Kidney epithelial cell (primary cell): ENCODE measurements around the gene RHOXF1. TPM values are rescaled to one million over a fixed set of nuclear protein-coding genes. Genes with fewer than 3 reads are reported as not detected.
"Not testable (repeated sequence)": the region's sequence is repeated elsewhere in the genome, so short reads cannot be mapped to it uniquely, and the experiment has no call there.

Source experiments
- DNase-seq: peaks from one replicate; pipeline ENCODE4 v3.0.0-alpha.2; 2010; ENCODE audit warnings: low read depth
- H3K27me3 ChIP-seq: 2 replicates; pipeline ENCODE4 v1.6.0; 2011; ENCODE audit warnings: low read length; ENCODE audit not compliant: control insufficient read depth, insufficient read depth
- H3K36me3 ChIP-seq: 2 replicates; pipeline ENCODE4 v1.5.1; 2011; ENCODE audit warnings: low read length; ENCODE audit not compliant: control insufficient read depth, insufficient read depth
- H3K4me3 ChIP-seq: 2 replicates; pipeline ENCODE4 v1.5.1; 2011; ENCODE audit warnings: low read depth, mild to moderate bottlenecking, control low read depth, low read length
- CTCF ChIP-seq: IDR thresholded peaks from 2 replicates; pipeline ENCODE4 v1.5.1; 2011; ENCODE audit warnings: mild to moderate bottlenecking, moderate library complexity, low read length, control low read depth, inconsistent platforms; ENCODE audit not compliant: insufficient read depth, poor library complexity, severe bottlenecking
- total RNA-seq: library from RNA; depleted of rRNA; stranded (reverse); fragments of >200 nt; gene quantifications from 2 replicates; pipeline ENCODE4 v1.2.3, GENCODE V29; 2015

Gene RHOXF1
- total RNA-seq, 1 donor from 2014 or later: not detected

GRCh38 chrX:120087289-120088017 is 28.3 kb downstream of the RHOXF1 start:
- TF ChIP-seq CTCF: no peak
- Histone ChIP-seq H3K4me3 (no peak overlapping the region), H3K36me3 (no peaks in the 10 kb centered on the region), H3K27me3 (no peaks in the 10 kb centered on the region)
- no peak for DNase-seq

GRCh38 chrX:120085553-120086185 is 30.0 kb downstream of the RHOXF1 start:
- H3K27me3 ChIP-seq, H3K4me3 ChIP-seq, DNase-seq, H3K36me3 ChIP-seq: not testable (repeated sequence)

GRCh38 chrX:120077590-120077989 is 38.1 kb downstream of the RHOXF1 start, which contains the start of gene RHOXF2B:
Gene RHOXF2B (minus strand): TSS chrX:120077690. CDS start chrX:120077552, 138 bp downstream.
- not testable (repeated sequence) for DNase-seq, H3K36me3 ChIP-seq, H3K4me3 ChIP-seq, H3K27me3 ChIP-seq

- not testable (repeated sequence) for H3K4me3 ChIP-seq, H3K36me3 ChIP-seq, H3K27me3 ChIP-seq, DNase-seq
Observed at GRCh38 chrX:120066169-120066568, 49.5 kb downstream of the RHOXF1 start.

Other genes with a start within 250 kb of the RHOXF1 start
- gene RNF113A, start 244.2 kb downstream of the RHOXF1 start, total RNA-seq: 22.0 and 25.1 TPM in 2 replicates
- gene NDUFA1, start 244.1 kb downstream of the RHOXF1 start, total RNA-seq: 48.9 and 60.8 TPM in 2 replicates
- not detected in 2 replicates for gene AKAP14, start 220.0 kb downstream of the RHOXF1 start, total RNA-seq
- 4.9 and 6.1 TPM in 2 replicates for gene NKAP, start 172.2 kb downstream of the RHOXF1 start, total RNA-seq
- gene RHOXF2B, start 38.2 kb downstream of the RHOXF1 start, total RNA-seq: not detected in 2 replicates
- not detected in 2 replicates for gene RHOXF2, start 42.7 kb upstream of the RHOXF1 start, total RNA-seq
- 23.7 and 25.0 TPM in 2 replicates for gene ZBTB33, start 134.9 kb upstream of the RHOXF1 start, total RNA-seq
- 0.07 TPM in 1 of 2 replicates, not detected in the other for gene TMEM255A, start 195.5 kb upstream of the RHOXF1 start, total RNA-seq
- not detected in 2 replicates for gene ATP1B4, start 246.2 kb upstream of the RHOXF1 start, total RNA-seq